DMS 273 (cell line): Measurements from ENCODE around the gene SORL1.
A peak's percentile ranks its signal among the peaks of the same experiment; 100 is the strongest.

ENCODE experiments used
- DNase-seq: peaks from one replicate; lab custom pipeline; 2025; ENCODE audit not compliant: unreplicated experiment; lab: John Stamatoyannopoulos, UW

The SORL1 gene

DNA sequence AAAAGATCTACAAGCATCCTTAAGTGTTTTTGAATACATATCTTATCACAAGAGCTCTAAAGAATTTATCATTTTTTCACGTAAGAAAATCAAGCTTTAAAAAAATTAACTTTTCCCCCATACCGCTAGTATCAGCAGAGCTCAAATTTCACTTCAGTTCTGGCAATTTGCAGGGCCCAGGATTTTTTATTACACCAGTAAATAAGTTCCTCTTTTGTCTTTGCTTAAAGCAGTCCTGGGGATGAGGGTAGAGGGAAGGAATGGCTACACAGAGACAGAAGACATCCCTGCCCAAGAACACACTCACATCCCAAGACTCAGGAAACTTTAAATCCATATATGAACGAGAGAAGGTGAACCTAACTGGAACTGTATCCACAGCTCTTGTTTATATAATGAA lies 22.6 kb upstream of the SORL1 start:
- DNase-seq: no peak

DNA sequence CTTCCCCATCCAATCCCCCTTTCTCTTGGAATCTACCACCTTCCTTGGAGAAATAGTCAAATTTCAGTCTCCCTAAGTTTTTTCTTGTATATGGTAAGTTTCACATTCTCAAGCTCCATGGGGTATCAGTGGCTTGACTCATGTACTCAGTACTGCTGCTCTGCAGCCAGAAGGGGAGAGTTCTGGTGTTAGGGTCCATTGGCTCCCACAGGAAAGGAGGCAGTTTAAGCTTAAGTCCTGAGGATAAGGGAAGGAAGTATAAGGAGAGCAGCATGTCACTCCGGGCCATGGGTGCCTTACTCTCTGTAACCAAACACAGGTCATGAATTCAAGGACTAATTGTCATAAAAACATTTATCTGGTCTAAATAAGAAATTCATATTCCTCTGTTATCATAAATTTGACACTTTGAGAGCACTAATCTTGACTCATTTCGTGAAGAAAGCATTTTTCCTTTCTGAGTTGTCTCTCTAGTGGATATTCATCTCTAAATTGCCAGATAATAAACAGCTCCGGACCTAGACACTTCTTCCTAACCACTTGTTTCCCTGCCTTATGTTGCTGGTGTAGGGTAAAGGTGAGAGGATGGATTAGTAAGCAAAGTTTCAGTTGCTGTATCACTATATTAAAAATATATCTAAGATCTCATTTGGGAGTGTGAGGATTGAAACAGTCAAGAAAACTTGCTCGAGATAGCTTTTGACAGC lies 20.1 kb upstream of the SORL1 start:
- DNase-seq: no peak

DNA sequence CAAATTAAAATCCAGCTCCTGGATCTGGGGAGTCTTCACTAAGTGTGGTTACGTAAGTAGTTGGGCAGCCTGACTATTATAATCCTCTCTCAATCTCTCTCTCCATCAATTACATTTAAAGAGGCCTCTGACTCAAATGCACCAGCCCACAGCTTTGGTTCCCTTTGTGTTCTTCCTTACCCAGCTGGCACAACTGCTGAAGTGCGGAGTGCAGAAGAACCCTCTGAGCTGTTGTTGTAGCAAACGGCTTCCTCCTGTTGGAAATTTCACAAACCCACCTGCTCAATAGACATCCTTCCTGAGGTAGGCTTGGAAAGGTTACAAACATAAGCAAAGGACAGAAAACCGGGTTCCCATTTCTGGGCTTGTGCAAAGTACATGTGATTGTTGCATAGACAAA lies 17.0 kb upstream of the SORL1 start:
- DNase-seq: no peak

DNA sequence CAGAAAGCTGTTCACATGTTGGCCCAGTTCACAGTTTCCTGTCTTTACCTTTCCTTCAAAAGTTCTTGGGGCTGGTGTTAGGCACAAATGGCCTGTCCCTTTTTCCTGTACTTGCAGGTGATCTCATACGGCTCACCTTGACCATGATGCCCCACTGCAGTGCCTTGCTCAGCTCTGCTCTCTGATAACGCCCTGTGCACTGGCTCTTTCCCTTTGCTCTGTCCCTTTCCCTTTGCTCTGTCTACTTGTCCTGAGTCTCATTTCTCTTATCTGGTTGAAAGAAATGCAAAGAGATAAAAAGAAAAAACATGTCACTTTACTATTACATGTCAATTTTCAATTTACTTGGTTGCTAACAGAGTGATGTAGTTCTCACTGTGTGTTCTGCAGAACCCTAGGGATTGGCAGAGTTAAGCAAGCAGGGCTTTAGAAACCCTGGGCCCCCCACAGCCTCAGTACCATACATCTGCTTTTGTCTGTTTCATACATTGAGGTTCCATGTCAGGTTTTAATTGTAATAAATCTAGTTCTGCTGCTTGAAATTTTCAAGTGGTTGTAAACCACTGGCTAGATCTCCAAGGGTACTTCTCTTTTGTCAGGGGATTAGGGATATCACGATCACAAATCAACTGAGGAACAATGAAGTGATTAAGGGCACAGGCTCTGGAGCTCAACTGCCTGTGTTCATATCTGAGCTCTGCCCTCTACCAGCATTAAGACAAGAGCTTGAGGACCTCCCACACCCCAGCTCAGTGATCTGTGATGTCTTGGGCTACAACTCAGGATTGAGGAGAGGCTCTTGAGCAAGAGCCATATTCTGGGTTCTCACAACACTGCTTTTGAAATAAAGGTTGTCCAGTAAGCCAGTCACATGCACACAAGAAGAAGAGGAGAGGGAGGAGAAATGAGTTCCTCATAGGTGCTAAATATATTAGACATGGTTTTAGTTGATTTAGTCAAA lies 16.3 kb upstream of the SORL1 start:
- DNase-seq: no peak

DNA sequence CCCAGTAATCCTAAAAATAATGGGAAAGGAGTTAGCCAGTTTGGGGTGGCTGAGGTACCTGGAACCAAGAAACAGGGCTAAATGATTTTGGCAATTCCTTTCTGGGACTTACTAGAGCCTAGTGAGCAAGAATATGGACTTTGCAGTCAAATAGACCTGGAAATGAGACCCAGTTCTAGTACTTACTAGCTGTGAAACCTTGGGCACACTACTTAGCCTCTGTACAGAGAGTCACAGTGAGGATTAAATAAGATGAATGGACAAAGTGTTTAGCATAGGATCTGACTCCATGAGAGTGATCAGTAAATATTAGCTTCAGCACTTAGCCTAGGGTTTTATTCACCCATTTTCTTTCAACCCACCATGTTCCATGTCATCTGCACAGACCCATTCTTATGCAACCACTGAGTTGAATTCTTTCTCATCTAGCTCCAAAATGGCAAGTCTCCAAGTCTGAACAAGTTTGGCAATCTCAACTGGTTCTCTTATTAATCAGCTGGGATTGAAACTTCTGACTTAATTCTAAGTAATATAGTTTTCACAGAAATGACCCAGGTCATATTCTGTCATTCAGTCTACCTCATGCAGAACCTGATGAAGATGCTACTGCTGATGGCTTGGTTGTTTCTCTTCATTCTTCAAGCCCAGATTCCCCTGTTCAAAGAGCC lies 15.0 kb upstream of the SORL1 start:
- DNase-seq: no peak

DNA sequence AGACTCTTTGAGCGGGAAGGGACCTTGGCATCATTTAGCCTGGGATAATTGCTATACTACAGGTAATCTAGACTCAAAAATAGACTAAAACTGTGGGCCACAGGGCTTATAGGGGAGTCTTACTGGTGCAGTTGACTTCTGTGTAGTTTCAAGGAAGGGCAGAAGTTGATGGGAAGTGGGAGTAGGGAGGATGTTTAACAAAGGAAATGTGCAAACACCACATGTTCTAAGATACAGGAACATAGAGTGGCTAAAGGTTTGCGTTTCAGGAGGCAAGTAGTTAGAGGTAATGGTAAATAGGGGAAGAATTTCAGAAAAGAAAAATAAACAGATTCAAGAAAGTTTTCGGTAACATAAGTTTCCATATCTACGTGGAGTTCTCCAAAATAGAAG lies 14.4 kb upstream of the SORL1 start:
- DNase-seq: no peak

DNA sequence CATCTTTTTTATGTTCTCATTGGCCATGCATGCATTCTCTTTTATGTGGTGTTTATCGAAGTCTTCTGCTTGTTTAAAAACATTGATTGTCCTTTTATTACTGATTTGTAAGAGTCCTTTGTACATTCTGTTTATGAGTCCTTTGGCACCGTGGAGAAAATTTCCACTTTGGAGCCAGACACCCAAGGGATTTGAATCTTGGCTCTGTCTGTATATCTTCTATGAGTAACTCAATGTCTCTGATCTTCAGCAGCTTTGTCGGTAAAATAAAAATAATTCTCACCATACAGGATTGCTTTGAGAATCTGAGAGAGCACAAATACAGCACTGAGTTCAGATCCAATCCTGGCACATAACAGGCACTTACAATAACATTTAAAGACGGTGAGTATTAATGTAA lies 12.8 kb upstream of the SORL1 start:
- no peak for DNase-seq

DNA sequence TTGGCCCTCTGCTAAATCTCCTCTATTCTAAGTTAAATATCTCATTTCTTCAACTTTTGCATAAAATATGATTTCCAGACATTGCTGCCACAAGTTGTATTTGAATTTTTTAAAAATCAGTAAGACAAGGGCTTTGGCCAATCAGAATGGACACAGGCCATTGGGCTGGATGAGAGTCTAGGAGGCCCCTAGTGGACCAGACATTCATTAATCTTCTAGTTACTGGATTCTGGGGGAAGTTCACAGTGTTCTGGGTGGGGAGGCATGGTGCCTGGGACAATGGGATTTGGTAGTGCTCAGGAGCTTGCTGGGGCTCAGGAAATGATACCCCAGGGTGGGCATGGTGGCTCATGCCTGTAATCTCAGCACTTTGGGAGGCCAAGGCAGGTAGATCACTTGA lies 12.4 kb upstream of the SORL1 start:
- no peak for DNase-seq

DNA sequence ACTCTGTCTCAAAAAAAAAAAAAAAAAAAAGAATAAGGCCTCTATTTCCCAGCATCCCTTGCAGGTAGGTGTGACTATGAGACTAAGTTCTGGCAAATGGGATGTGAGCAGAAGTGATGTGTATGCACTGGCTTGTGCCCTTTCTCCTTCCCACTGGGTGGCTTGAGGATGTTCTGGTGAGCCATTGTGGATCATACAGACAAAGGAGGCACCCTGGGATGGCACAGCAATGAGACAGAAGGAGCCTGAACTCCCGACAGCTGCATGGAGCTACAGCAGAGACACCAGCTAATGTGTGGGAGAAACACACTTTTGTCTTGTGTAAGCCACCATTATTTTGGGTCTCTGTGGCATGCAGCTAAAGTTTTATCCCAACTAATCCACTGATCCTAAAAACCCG lies 10.6 kb upstream of the SORL1 start:
- DNase-seq: no peak

DNA sequence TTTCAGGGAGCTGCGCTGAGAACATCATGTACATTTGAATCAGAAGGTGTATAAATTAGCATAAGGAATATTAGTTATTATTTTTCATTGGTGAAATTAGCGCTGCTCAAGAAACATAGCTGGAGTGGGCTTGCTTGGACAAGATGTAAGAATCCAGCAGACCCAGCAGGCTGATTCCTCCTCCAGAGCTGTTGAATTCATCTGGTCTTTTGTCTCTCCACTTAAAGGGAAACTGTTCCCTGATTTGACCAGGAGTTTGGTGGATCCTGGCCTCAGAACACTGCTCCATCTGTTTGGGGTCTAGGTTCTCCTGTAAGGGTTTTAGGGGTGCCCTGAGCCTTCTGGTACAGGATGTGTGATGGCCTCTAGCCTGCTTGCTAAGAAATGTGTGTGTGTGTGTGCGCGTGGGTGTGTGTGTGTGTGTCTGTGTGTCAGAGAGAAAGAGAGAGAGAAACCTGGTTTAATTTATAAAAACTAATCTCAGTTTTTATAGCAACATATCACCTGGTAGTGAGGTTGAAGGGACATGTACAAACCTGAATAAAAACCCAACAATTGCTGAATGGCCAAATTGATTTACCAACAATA lies 8.3 kb upstream of the SORL1 start:
- DNase-seq: no peak

DNA sequence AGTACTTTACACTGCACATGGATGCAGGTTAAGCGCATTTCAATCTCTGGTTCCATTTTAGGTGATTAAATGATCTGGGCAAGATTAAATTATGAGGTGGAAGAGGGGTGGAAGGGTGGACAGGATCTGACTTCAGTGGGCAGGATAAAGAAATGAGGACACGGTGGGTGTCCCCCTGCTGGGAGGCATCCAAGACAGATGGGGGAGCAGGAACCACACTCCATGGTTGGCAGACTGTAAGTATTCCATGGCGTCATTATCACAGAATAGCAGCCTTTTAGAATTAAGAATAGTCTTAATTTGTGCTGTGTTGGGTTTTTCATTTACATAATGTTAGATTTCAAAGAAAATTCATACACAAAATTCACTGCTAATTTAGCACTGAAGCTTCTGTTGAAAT lies 7.6 kb upstream of the SORL1 start:
- no peak for DNase-seq

DNA sequence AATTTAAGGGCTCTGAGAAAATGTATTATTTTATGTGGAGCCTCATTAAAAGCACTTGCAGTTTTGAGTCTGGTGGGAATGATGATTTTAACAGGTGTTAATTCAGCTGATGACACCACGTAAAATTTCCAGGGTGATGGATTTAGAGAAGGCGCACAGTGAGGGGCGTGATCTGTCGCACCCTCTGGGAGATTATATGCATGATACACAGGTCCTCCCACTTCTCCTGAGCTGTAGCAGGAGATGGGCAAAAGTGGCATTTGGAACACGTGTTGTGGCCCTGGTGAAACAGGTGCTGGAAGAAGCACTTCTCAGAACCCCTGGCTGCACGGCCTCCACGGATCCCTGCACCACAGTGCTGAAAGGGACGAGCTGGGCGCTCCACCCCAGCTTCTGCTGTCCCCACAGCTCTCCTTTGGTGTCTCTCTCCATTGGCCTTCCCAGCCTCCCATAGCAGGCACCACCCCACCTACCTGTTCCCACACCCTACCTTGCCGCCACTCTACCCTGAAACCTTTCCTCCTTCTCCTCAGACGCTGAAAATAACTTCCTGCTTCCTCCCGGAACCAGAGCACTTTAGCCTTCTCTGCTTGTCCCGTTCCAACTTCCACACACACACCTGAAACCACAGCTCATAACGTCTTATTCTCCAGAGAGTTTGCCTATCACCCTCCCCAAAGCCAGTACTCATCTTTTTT lies 6.9 kb upstream of the SORL1 start:
- no peak for DNase-seq

DNA sequence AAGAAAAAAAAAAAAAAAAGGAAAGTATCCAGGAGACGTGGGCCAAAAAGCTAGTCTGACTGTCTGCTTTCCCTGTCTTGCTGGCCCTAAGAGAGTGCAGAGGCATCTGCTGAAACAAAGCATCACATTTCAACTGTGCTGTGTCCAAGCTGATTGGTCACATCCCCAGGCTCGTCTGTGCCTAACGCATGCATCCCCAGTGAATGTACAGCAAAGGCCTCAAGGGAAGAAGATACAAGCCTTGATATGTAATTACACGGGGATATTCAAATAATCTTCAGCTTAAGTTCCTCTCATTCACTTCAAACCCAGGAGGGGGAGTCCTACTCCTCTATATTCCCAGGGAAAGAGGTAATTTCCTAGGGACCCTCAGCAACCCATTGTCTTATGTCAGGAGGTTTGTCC lies 5.4 kb upstream of the SORL1 start:
- DNase-seq: peak; percentile 67

DNA sequence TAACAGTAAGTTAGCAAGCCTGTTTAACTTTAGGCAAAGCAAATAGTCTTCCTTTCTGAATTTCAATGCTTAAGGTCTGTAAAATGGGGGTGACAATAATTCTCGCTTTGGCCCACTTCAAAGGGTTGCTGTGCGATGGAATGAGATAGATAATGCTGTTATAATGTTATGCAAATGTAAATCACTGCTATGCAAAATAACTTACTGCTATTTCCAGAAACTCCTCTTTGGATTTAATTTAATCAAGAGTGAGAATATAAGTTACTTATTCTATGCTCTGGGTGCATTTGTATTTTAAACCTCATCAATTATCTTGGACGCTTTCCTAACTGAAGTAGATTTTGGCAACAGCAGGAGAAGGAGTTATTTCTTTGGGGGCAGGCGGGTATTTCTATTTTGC lies 4.1 kb upstream of the SORL1 start:
- DNase-seq: no peak

DNA sequence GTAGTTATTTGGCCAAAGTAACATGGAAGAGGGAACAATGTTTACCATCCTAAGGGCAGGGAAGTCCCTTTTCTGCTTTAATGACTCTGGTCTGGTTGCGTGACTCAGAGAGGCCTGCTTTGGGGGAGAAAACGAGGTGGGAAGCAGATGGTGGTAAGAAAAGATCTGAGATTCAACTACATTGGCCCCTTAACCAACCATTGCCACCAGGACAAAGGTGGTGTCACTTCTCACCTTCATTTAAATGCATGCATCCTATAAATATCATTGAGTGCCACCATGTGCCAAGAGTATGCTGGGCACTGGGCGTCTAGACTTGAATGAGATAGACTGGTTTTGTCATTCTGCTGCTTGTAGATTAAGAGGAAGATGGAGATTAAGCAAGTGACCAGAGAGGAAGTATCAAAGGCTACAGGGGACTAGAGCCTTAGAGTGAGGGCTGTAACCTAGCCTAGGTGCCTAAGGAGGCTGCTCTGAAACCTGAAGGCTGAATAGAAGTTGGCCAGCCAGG lies 3.6 kb upstream of the SORL1 start:
- DNase-seq: no peak

DNA sequence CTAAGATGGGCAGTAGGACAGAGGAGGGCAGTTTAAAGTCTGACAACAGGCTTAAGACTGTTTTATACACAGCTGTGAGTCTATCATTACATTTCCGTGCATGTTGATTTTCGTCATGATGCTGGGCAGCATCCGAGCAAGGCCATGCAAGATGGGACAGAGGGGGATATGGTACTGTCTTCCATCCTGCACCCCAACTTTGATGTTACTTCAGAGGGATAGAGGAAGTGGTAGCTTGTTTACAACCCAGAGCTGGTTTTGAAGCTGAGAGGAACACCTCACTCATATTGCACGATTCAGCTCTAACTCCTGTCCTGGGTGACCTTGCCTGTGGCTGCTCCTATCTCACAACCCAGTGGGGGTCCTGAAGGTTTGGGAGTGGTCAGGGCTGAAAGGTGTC lies 3.0 kb upstream of the SORL1 start:
- no peak for DNase-seq

DNA sequence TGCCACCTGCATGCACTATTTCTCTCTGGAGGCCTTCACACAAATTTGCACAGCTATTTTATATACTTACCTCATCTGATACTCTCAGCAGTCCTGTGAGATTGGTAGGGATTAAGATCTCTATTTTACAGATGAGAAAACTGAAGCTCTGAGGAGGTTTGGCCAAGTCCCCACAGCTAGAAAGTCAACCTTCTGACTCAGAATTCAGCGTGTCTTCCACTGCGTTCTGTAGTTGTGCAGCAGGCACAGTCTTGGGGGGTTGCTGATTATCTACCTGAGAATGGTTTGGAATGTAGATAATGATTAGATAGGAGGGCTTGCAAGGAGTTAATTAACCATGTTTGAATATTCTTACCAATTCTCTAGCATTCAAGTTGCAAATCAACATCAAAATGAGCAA lies 2.5 kb upstream of the SORL1 start:
- DNase-seq: no peak

DNA sequence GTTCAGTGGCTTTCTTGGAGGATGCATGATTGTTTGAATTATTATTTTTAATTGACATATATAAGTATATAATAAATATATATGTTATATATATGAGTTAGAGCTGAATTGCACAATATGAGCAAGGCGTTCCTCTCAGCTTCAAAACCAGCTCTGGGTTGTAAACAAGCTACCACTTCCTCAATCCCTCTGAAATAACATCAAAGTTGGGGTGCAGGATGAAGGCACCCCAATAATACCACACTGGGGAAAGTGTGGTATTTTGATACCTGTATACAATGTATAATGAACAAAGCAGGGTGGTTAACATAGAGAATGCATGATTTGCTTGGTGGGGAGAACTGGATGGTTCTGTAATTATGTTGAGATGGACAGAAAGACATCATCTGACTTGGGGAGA lies 1.7 kb upstream of the SORL1 start:
- DNase-seq: no peak

DNA sequence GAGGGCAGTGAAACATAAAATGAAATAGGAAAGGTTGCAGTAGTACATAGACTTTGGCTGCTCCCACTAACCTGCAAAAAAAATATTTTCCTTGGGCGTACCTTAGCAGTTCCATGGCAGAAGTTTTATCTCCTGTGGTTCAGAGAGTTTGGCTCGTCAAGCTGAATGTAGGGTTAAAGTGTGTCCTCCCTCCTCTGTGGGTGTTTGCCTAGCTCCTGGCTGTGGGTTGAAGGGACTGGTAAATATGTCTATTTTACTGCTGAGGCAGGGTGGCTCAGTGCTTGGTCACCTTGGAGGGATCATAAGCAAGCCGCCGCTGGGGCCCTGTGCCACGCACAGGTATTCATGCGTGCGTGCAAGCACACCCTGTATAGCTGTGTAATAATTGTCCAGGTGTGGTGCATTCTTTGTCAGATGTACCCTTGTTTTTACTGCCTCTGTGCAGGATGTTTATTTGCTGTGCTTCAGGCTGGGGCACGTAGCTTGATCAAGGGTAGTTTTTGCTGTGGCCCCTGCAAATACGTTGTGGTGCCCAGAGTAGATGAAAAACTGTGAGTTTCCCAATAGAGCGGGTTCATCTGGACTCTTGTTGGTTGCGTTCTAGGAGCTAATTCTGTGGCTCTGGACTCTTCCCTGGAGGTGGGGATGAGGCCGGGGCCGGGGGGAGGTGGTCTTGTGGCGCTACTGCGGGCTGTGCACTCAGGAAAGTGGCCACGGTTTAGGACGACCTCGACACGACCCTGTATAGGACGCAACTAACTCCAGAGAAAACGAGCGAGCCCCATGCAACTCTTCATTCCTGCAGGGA lies 732 bp upstream of the SORL1 start:
- DNase-seq: no peak

DNA sequence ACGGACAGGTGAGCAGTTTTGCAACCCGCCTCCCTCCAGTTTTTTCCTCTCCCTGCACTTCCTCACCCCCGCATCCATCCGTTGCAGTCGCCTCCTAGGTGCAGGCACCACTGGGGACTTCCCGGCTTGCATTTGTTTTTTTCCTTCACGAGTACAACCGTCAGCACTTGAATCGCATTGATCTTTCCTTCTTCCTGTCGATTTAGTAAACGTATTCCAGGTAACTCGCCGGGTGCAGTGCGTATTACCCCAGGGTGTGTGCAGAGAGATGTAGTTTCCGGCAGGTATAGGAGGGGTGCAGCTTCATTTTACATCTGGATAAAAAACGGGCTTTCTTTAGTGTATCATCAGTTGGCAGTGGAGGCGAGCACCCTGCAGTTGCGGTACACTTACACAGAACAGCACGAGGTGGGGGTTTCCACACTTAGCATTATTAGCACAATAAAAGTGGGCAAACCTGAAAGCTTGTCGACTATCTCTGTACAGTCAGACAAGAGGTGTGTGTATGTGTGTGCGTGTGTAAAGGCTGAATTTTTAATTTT lies 566 bp downstream of the SORL1 start, which contains the start of gene SORL1-AS1:
Gene SORL1-AS1, minus strand, starts transcription at position 359 of the 542 bp plus-strand sequence.
- peak; percentile 32 for DNase-seq
